SJSA1 (cell line): ENCODE results near the gene SLC28A3. TPM values are rescaled to one million over a fixed set of nuclear protein-coding genes. Genes with fewer than 3 reads are reported as not detected.

ENCODE experiments used
- DNase-seq, 2 experiments: peaks; one replicate each; pipeline ENCODE4 v3.0.0-alpha.2; 2015 to 2020; ENCODE audit warnings: low spot score in 2 of 2, low read depth in 1 of 2
- H3K27ac ChIP-seq: fragments of 250-450 bp; sonication (Bioruptor Pico); 2 replicates; pipeline ENCODE4 v1.5.1; 2020; ENCODE audit warnings: mild to moderate bottlenecking, moderate library complexity
- H3K27me3 ChIP-seq: fragments of 250-450 bp; sonication (Bioruptor Pico); replicated peaks from 2 replicates; pipeline ENCODE4 v1.5.1; 2020; ENCODE audit warnings: mild to moderate bottlenecking, moderate library complexity
- H3K36me3 ChIP-seq: fragments of 250-450 bp; sonication (Bioruptor Pico); 2 replicates; pipeline ENCODE4 v1.5.1; 2020; ENCODE audit warnings: mild to moderate bottlenecking
- H3K4me1 ChIP-seq: fragments of 250-450 bp; sonication (Bioruptor Pico); replicated peaks from 2 replicates; pipeline ENCODE4 v1.6.1; 2021; ENCODE audit warnings: mild to moderate bottlenecking
- H3K4me3 ChIP-seq: fragments of 250-450 bp; sonication (Bioruptor Pico); 2 replicates; pipeline ENCODE4 v1.5.1; 2020; ENCODE audit warnings: mild to moderate bottlenecking
- H3K9me3 ChIP-seq: fragments of 250-450 bp; sonication (Bioruptor Pico); replicated peaks from 2 replicates; pipeline ENCODE4 v1.5.1; 2020; ENCODE audit warnings: mild to moderate bottlenecking
- total RNA-seq: library from RNA; depleted of rRNA; stranded (reverse); fragments of >200 nt; shearing (Covaris generic); gene quantifications from 2 replicates; pipeline ENCODE4 v1.2.3, GENCODE V29; 2014

Gene SLC28A3
- total RNA-seq, 1 experiment from 2014 or later = 0.11 TPM

- DNase-seq = no peak
- Histone ChIP-seq H3K4me3 (no peak overlapping the region), H3K27me3 (no peaks in the 10 kb centered on the region), H3K9me3 (no peaks in the 10 kb centered on the region), H3K27ac (no peak overlapping the region), H3K36me3 (no peaks in the 10 kb centered on the region), H3K4me1 (no peaks in the 10 kb centered on the region)
These were observed 68.5 kb downstream of the SLC28A3 start for GRCh38 chr9:84271921-84272556.

DNA sequence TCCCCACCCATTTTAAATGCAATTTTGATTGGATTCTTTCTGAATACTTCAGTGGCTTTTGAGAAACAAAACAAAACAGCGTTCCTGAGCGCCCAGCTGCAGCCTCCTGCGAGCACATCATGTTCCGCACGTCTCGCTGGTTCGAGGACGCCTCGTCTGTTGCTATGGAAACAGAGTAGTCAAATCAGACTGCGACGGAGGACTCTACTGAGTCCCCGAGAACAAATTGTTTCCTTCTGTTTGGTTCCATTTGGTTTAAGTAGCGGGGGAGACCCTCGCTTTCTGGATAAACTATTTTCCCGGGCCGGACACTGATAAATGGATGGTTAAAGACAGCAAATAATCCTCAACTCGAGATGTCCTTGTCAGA lies 69.0 kb downstream of the SLC28A3 start:
- Histone ChIP-seq H3K9me3 (no peaks in the 10 kb centered on the region), H3K27ac (no peak overlapping the region), H3K4me1 (no peaks in the 10 kb centered on the region), H3K36me3 (no peaks in the 10 kb centered on the region), H3K4me3 (no peak overlapping the region), H3K27me3 (no peaks in the 10 kb centered on the region)
- DNase-seq = no peak

DNA sequence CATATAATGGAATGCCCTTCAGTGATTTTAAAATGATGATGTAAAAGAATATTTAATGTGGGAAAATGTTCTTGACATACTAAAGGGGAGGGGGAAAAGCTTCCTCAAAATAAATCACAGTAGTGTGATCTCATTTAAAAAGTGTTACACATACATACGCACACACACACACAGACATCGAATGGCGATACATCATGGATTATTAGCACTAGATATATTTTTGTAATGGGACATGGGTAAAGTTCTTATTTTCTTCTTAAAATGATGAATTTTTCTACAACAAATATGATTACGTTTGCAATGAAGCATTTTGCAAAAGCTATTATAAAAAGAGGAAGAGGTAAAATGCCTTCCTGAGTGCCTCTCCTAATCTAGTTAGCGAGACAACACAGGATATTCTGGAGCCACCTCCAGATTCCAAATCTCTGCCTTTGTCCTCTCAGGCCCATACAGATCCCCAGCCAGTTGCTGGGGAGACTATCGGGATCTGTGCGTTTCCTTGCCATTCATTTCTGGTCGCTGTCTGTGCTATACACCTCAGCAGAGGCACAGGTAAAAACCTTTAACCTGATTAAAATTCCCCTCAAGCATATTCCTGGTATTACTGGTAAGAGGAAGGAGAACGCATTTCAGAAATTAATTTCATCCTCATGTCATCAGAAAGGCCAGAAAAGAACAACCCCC lies 69.6 kb downstream of the SLC28A3 start:
- no peaks in the 10 kb centered on the region for H3K4me1 ChIP-seq

GRCh38 chr9:84266087-84266561 lies 74.4 kb downstream of the SLC28A3 start:
- H3K27me3 ChIP-seq = no peaks in the 10 kb centered on the region; the same call in 1 of the 2 replicates
- no peaks in the 10 kb centered on the region for H3K9me3 ChIP-seq
- DNase-seq = no peak
- H3K4me3 ChIP-seq = no peak overlapping the region
- H3K4me1 ChIP-seq = no peaks in the 10 kb centered on the region
- H3K36me3 ChIP-seq = no peaks in the 10 kb centered on the region
- no peak overlapping the region for H3K27ac ChIP-seq

More for the DNA sequence above, 69.6 kb downstream of the SLC28A3 start:
- Histone ChIP-seq H3K27ac (no peak overlapping the region), H3K9me3 (no peaks in the 10 kb centered on the region), H3K36me3 (no peaks in the 10 kb centered on the region), H3K27me3 (no peaks in the 10 kb centered on the region), H3K4me3 (no peak overlapping the region)
- DNase-seq = no peak

DNA sequence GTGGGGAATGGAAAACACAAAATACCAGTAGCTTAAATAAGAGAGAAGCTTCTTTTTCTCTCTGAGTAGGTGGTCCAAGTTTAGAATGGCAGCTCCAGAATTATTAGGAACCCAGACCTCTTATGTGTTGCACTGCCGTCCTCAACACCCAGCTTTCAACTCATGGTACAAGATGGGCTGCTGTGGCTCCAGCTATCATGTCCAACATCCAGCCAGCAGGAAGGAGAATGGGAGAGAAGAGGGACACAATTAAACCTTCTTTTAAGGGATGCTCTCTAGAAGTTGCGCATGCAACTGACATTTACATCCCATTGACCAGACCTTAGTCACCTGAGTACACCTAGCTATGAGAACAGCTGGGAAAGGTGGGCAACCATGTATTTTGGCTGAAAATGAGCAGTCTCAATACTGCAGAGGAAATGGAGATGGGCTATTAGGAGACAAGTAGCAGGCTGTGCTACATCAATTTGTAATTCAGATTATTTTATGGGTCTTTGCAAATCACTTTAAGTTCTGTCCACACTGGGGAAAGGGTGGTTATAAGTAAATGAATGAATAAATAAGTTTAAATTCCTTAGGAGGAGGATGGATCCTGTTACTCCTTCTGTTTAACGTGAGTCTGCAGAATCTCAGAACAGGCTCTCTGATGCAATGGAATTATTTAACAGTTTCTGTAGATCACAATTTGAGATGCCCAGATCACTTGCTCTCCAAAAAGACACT lies 76.1 kb downstream of the SLC28A3 start:
- H3K36me3 ChIP-seq = no peaks in the 10 kb centered on the region
- H3K27me3 ChIP-seq = no peaks in the 10 kb centered on the region; the same call in 1 of the 2 replicates
- H3K27ac ChIP-seq = no peak overlapping the region
- DNase-seq = no peak
- no peaks in the 10 kb centered on the region for H3K4me1 ChIP-seq
- no peak overlapping the region for H3K4me3 ChIP-seq
- H3K9me3 ChIP-seq = no peaks in the 10 kb centered on the region

DNA sequence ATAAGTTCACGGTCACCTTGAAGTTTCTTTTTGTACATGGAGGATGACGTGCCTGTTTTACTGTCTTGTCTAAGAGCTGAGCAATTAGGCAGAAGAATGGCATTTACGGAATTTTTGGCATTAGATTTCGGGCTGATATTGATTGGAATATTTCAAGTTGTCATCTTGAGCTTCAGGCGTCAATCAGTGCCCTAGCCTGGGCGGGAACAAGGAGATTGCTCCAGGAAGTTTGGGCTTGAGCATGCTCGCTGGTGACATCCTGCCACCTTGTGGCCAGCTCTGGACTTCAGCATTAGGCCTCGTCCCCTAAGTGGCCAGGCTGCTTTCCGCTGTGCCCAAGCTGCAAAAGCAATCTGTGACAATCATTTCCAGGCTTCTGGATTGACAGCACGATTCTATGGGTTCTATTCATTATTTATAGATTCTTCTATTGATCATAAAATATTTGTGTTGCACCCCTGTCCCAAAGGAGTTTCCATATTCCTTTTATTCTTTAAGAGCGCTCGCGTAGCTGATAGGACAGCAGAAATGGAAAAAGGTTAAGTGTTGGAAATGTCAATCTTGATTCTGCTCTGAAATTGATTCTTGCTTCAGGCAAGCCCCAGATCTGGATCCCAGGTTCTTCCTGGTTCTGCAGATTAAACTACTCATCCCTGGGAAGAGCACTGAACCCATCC lies 79.3 kb downstream of the SLC28A3 start:
- H3K9me3 ChIP-seq = no peaks in the 10 kb centered on the region
- DNase-seq = peak; percentile 30 to 63

DNA sequence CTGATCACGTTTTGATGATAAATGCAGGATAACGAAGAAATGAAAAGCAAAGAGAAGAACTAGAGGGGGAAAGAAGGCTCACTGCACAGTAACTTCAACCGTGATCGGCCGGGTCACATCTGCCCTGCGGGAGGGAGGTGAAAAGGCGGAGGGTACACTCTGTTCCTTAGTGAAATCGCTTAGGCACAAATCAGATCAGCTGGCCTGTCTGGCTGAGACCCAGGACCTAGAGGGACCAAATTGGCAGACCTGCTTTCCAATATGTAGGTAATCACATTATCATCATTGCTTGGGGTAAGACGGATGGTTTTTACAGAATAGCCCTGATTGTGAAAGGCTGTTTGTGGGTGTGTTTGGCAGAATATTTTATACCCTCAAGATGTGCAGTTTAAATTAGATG lies 82.2 kb downstream of the SLC28A3 start:
- H3K9me3 ChIP-seq = no peaks in the 10 kb centered on the region
- no peaks in the 10 kb centered on the region for H3K36me3 ChIP-seq
- H3K4me1 ChIP-seq = no peaks in the 10 kb centered on the region
- H3K27me3 ChIP-seq = no peaks in the 10 kb centered on the region; the same call in 1 of the 2 replicates
- no peak overlapping the region for H3K27ac ChIP-seq
- no peak for DNase-seq
- H3K4me3 ChIP-seq = no peak overlapping the region

More for the DNA sequence above, 79.3 kb downstream of the SLC28A3 start:
- Histone ChIP-seq H3K27ac (no peak overlapping the region), H3K36me3 (no peaks in the 10 kb centered on the region), H3K27me3 (no peaks in the 10 kb centered on the region; the same call in 1 of the 2 replicates), H3K4me1 (no peaks in the 10 kb centered on the region), H3K4me3 (no peak overlapping the region)

GRCh38 chr9:84255696-84256095 lies 84.9 kb downstream of the SLC28A3 start:
- DNase-seq = no peak
- Histone ChIP-seq H3K4me3 (no peak overlapping the region), H3K27me3 (no peaks in the 10 kb centered on the region), H3K36me3 (no peaks in the 10 kb centered on the region), H3K27ac (no peak overlapping the region), H3K4me1 (no peaks in the 10 kb centered on the region), H3K9me3 (no peaks in the 10 kb centered on the region)

DNA sequence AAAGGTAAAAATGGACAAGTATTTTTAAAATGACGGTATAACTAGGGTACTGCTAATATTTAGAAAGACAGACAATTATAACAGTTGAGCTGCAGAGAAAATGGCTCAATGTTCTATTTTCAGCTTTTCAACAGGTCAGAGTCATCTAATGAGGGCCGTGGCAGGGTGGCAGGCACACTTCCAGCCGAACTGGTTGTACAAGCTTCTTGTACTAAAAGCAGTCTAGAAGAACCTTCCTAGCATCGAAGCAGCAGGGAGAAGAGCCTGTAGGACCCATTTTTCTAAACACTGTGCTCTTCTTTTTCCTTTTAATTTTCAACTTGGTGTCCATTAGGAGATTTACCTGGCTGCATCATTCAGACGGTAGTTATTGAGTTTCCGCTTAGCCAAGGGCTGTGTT lies 85.6 kb downstream of the SLC28A3 start:
- no peak overlapping the region for H3K4me3 ChIP-seq
- no peaks in the 10 kb centered on the region for H3K9me3 ChIP-seq
- no peak for DNase-seq
- no peak overlapping the region for H3K27ac ChIP-seq
- no peaks in the 10 kb centered on the region for H3K36me3 ChIP-seq
- H3K27me3 ChIP-seq = no peaks in the 10 kb centered on the region
- H3K4me1 ChIP-seq = no peaks in the 10 kb centered on the region

- Histone ChIP-seq H3K27ac (no peak overlapping the region), H3K36me3 (no peaks in the 10 kb centered on the region)
- no peak for DNase-seq
These were observed 88.6 kb downstream of the SLC28A3 start for GRCh38 chr9:84251921-84252320.

DNA sequence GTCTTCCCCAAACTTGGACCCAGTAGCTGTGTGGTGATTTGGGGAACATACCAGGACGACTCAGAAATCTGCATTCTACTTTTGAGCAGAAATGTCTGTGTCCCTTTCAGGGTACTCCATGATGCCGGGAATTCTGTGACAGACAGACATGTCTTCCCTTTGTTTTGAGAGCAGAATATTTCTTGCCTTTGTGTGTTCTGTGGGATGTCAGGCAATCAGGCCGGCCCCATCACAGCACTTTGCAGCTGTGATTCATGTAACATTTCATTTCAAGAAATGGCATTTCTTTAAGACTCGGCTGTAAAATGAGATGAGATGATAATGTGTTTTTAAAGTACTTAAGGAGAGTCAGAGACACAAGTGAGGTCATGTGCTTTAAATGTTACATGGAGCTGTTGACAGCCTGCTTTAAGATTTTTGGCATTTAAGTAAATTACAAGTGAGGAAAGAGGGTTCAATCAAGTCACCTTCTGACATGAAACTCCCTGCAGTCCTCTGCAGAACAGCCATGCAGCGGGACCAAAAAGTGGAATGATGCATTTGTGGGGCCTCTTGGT lies 98.7 kb downstream of the SLC28A3 start:
- Histone ChIP-seq H3K27ac (no peak overlapping the region), H3K4me3 (no peak overlapping the region), H3K36me3 (no peaks in the 10 kb centered on the region), H3K9me3 (no peaks in the 10 kb centered on the region), H3K27me3 (no peaks in the 10 kb centered on the region), H3K4me1 (no peaks in the 10 kb centered on the region)
- no peak for DNase-seq

More at GRCh38 chr9:84251921-84252320, 88.6 kb downstream of the SLC28A3 start:
- Histone ChIP-seq H3K9me3 (no peaks in the 10 kb centered on the region), H3K27me3 (no peaks in the 10 kb centered on the region), H3K4me1 (no peaks in the 10 kb centered on the region), H3K4me3 (no peak overlapping the region)

DNA sequence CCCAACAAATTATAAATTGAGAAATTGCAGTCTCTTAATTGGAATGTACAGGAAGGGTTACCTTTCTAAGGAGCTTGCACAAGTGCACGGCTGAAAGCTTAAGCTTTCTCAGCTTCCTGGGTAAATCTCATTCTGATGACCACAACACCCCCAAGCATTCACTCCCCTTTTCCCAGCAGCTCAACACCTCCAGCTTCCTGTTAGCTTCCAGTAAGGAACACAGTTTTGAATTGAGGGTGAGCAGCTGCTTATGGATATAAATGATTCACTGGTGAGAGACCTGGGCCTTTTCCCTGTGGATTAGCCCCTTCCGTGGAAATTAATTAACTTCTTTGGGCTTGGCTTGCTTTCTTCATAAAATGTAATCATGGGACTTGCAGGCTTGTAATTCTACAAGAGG lies 101.2 kb downstream of the SLC28A3 start:
- DNase-seq = no peak
- Histone ChIP-seq H3K27ac (no peak overlapping the region), H3K4me1 (no peaks in the 10 kb centered on the region)

DNA sequence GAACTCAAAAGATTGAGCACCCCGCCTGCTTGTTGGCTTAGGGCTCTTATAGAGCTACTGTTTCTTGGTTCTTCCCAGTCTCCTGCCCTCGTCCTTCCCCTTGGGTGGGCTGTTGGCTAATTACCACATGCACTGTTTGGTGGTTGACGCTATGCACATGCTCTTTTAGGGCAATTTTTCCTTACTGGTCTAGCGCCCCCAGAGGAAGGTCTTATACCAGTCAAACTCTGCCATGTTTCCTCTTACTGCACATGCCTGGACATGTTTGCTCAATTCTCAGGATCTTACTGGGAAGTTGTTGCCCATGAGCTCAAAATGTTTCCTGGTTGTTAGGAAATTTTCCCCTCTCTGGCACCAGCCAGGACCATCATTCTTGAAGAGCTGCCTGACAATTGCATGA lies 101.9 kb downstream of the SLC28A3 start:
- Histone ChIP-seq H3K4me3 (no peak overlapping the region), H3K27me3 (no peaks in the 10 kb centered on the region), H3K36me3 (no peaks in the 10 kb centered on the region), H3K9me3 (no peaks in the 10 kb centered on the region), H3K27ac (no peak overlapping the region), H3K4me1 (no peaks in the 10 kb centered on the region)
- DNase-seq = no peak

More for the DNA sequence above, 101.2 kb downstream of the SLC28A3 start:
- H3K9me3 ChIP-seq = no peaks in the 10 kb centered on the region
- no peak overlapping the region for H3K4me3 ChIP-seq
- H3K27me3 ChIP-seq = no peaks in the 10 kb centered on the region
- H3K36me3 ChIP-seq = no peaks in the 10 kb centered on the region
